GM18505 (cell line): ENCODE data around the gene ILDR1.

Experiments
- ATAC-seq: cut with Tn5 transposase; IDR thresholded peaks from one replicate; pipeline ENCODE4 v1.9.1; 2021; ENCODE audit not compliant: unreplicated experiment
- POLR2A ChIP-seq: IDR thresholded peaks from 4 replicates; pipeline ENCODE4 v1.6.1; 2011; ENCODE audit warnings: borderline replicate concordance; ENCODE audit not compliant: insufficient read depth, insufficient read length; ENCODE audit errors: extremely low read depth

The ILDR1 gene

DNA sequence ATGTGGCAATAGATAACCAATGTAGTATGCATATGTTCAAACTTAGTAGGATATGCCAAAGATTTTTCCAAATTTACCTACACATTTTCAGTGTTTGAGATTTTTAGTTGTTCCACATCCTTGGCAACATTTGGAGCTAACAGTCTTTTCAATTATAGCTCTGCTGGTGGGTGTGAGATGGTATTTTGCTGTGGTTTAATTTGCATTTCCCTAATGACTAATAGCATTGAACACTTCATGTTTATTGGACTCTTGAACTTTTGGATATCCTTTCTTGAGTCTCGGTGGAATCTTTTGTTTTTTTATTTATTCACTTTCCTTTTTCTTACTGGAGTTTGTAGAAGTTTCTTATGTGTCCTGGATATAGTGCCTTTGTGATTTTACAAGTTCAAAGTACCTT, 11.0 kb upstream of the ILDR1 start:
- ATAC-seq: no peak
- TF ChIP-seq POLR2A: no peak

DNA sequence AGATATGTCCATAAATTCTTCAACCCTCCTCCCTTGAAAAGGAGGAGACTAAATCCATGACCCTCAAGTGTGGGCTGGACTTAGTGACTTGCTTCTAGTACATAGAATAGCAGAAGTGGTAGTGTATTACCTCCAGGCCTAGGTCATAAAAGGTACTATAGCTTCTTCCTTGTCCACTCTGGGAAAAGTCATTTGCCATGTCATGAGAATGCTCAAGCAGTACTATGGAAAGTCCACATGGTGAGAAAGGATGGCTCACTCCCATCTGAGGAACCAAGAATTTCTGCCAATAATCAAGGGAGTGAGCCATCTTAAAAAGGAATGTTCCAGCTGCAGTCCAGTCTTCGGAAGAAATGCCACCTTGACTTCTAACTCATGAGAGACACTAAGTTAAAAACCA, 10.5 kb upstream of the ILDR1 start:
- no peak for TF ChIP-seq POLR2A
- ATAC-seq: no peak

DNA sequence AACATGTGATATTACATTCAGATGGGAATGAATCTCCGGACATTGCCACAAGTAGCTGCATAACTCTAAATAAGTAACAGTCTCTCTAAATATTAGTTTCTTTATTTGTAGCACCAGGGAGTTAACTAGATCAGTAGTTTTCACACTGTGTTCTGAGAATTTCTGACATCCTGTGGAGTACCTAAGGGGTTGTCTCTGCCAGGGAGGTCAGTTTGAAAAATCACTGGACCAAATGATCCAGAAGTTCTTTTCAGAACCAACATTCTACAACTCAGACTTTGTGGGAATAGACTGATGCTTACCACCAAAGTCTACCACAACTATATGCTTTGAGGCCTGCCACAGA, 9.0 kb upstream of the ILDR1 start:
- peak; percentile 34 for ATAC-seq
- TF ChIP-seq POLR2A: no peak

DNA sequence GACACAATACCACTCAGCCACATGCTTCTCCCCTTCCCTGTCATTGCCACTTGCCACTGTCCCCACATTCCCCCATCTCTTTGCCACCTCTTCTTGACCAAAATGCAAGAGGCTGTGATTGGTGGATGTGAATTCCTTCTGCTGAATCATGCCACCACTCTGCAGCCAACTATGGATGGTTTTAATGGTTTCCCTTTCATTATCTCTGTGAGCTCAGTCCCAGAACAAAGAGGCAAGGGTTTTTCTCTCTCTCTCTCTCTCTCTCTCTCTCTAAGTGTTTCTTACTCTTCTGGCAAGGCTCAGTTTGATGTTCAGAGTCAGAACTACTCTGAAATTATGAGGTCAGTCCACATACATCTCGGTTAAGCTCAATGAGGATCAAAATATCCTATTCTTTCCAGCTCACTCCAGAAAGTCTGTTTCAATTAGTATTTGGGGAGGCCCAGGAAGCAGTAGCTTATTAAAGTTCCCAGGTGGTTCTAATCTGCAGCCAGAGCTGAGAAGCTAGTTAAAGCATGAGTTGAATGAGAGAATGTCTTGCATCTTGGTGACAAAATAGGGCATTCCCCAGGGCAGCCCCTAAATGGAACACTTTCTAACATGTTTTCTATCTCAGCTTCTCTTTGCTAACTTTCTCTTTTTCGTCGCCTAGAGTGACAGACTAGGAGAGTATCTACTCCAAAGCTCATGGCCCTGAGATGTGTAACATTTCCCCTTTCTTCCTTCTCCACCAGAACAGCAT, 8.5 kb upstream of the ILDR1 start:
- no peak for TF ChIP-seq POLR2A
- ATAC-seq: peak; percentile 56

DNA sequence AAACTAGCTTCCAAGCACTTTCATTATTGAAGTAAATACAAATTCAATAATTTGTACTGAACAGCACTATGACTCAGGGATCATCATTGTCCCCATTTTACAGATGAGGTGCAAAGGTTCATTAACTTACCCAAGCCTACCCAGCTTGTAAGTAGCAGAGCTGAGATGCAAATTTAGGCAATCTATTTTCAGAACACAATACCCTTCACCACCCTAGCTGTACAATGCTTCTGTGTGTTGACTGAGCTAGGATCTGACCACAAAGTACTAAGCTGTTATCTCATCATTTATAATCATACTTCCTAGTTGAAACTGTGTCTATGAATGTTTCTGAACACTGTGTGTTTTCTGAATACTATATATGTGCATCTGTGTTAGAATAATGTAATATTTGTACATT, 3.2 kb upstream of the ILDR1 start:
- peak; percentile 80 for ATAC-seq
- TF ChIP-seq POLR2A: no peak

DNA sequence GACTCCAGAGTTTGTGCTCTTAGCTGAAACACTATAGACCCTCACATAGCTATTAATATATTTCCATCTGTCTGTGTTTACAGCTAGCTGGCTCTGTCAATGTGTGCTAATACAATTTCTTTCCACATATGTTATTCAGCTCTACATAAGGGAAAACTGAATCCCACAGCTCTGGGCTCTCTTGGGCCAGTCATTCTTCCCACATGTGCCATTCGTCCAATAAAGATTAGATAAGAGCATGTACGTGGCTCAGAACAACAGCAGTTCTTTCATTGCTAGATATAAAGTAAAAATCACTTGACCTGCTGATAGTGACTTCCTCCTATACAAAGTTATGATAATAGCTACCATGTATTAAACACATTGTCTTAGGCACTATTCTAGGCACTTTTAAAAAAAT, 2.8 kb upstream of the ILDR1 start:
- ATAC-seq: no peak
- no peak for TF ChIP-seq POLR2A

DNA sequence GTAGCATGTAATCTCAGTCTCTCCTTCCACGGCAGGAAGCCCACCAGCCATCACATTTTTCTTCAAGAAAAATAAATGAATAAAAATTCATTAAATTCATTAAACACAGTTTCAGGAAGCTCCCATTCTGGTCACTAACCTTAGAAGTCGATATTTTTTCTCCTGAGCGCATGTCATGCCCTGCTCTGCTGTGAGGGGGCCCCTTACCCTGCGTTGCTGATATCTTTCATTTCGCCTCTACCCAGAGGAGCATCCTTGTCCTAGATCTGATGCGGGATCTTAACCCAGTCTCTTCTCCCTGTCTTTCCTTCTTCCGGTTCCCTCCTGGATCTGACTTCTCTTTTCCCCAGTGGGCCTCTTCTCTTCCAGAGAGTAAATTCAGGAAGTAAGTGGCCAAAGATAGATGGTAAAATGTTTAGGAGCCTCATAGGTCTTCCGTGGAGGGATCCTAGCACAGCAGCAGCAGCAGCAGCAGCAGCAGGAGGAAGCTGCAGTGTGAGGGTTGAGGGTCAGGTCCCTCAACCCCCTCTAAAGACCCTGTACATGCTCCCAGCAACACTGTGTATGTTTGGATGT, 1.4 kb upstream of the ILDR1 start:
- no peak for TF ChIP-seq POLR2A
- no peak for ATAC-seq

DNA sequence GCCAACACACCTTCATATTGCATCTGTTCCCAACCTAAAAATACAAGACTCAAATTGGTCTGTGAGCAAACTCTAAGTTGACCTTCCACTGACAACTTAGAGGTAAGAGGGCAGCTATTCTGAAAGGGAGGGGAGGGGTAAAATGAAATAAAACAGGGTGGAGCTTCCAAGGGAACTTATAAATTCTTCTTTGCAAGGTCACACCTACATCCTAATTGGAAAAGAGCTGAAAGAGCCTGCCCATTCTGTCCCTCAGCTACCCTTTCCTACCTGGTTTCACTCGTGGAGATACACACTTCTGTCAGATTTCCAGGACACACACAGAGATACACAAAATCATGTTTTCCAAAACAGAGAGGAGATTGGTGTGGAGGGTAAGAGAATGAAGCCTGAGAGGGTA, 1.0 kb downstream of the ILDR1 start:
- no peak for ATAC-seq
- no peak for TF ChIP-seq POLR2A

DNA sequence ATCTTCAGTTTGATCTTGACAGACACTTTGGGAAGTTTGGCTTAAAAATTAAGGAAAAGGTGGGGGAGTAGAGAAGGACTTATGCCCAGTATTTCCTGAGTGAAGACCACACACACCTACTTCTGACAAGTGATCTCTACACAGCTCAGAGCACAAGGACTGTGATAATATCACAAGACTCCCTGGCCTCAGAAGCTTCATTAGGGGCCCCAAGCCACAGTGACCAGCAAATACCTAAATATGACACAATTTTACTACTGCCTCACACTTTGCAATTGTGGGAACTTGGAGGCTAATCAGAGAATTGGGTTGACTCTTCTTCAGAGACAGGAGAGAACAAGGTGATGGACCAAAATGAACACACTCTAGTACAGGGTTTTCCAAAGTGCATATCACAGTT, 2.6 kb downstream of the ILDR1 start:
- TF ChIP-seq POLR2A: no peak
- no peak for ATAC-seq

DNA sequence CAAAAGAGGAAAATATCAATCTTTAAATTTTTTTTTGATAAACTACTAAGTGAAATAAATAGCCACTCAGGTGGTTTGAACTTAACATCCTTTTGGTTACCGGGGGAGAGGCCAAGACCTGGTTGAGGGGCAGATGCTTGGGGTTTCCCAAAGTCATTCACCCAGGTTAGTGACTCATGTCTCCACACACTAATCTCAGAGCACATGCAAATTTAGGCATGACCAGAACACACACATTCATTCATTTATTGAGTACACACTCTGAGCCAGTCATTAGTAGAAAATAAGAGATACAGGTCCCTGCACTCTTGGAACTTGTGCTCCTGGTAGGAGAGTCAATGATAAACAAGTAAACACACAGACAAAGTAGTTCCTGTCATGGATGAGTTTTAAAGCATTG, 7.3 kb downstream of the ILDR1 start:
- ATAC-seq: peak; percentile 83

DNA sequence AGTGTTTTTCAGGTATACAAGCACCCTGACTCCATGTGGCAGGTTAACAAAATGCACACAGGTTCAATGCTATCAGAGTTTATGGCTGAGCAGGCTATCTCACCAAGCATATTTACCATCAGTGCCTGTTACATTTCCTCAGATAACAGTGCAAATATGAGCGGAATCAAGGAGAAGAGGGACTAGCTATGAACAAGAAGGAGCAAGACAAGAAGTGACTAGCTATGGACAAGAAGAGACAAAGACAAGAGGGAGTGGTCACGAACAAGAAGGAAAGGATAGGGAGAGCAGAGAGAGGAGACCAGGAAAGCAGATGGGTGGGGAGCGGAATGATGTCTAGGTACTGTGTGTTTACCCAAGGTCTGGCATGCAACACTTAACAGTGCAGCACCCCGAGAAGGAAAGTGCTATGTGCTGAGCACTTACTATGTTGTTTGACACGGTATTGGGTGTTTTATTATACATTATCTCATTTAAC, 8.6 kb downstream of the ILDR1 start:
- TF ChIP-seq POLR2A: no peak
- ATAC-seq: no peak

More for the DNA sequence above, 7.3 kb downstream of the ILDR1 start:
- TF ChIP-seq POLR2A: no peak

DNA sequence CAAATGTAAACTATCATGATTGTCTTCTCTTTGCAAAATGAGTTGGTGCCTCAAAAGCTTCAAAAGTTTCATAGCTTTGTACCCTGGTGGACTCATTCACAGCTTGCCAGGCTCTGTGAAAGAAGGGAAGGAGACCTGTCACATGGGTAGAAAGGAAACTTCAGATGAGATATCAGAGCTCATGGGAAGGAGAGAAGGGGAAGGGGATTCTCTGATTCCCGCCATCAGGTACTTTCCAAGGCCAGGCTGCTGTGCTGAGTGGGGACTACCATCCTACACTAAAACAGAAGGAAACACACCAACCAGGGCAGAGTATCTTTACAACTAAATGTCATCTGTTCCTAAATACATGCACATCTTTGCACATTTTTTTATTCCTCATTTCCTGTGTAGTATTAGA, 9.2 kb downstream of the ILDR1 start:
- no peak for TF ChIP-seq POLR2A
- ATAC-seq: no peak

DNA sequence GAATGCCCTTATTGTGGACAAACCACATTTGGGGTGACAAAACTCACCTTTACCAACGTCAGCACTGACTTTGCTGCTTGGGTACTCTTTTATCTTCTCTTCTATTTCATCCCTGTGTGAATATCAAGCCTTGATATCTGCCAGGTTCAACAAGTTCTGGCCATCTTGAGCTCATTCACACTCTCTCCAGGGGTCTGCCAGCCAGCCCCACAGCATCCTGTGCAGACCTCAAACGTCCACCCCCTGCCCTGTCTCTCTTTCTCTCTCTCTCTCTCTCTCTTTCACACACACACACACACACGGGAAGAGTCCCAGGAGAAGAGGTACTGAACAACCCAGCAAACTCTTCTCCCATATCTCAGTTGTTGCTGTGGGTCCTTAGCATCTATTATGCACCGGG, 10.7 kb downstream of the ILDR1 start:
- no peak for ATAC-seq

DNA sequence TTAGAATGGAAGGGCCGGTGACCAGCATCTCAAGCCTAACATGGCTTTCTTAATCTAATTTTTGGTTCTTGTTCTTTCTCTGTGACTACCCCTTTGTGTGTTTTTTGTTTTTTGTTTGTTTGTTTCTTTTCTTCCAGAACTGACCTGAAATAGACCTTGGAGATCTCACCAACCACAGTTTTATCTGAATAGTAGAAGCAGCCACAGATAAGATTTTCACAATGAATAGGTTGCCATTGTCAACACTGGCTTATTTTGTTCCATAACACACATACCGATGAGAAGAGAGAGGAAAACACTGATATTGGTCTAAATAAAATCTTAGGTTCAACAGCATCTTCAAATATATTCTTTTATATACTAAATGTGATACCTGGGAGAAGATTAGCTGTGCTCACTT, 11.5 kb downstream of the ILDR1 start:
- TF ChIP-seq POLR2A: no peak
- ATAC-seq: no peak

More for the DNA sequence above, 10.7 kb downstream of the ILDR1 start:
- TF ChIP-seq POLR2A: no peak
